ENCODE data around the gene CACHD1.

The CACHD1 gene

DNA sequence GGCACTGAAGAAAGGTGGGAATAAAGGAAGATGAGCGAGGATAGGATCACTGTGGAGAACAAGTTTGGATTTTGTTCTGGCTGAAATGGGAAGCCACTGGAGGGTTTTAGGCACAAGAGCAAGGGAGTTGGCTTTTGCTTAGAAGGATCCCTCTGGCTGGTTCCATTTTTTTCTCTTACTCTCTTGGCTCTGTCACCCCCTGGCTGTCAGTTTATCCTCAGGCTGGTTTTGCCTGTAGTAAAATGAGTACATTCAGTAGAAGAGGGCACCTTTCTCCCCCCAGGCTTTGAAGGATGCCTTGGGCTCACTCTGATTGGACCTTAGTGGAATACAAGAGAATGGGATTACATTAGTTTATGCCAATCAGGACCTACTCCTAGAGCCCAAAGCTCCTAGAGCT, 17.1 kb downstream of the CACHD1 start:
- Histone ChIP-seq H4K8ac (ENCODE audit: low read length) (no peak overlapping the region), H4K91ac (ENCODE audit: low read length) (no peak overlapping the region), H3K4me3 (ENCODE audit: insufficient read depth in 1 of 2, low read depth in 1 of 2, low read length in 2 of 2) (no peak overlapping the region), H2AFZ (ENCODE audit: low read depth, low read length) (no peak overlapping the region), H2BK120ac (ENCODE audit: low read depth, low read length) (no peak overlapping the region), H3K9me3 (ENCODE audit: control insufficient read depth, low read length) (no peaks in the 10 kb centered on the region), H3K4me1 (ENCODE audit: control insufficient read depth, insufficient read depth, low read depth, low read length) (peaks cover 5% of the 10 kb centered on the region), H3K18ac (ENCODE audit: low read depth in 1 of 2, low read length in 2 of 2) (no peak overlapping the region), H3K4me2 (ENCODE audit: low read length, poor library complexity, severe bottlenecking) (no peak overlapping the region), H2BK12ac (ENCODE audit: low read length in 2 of 2) (no peak overlapping the region), H3K27me3 (ENCODE audit: control insufficient read depth in 1 of 2, insufficient read depth in 1 of 2, low read length in 2 of 2) (no peaks in the 10 kb centered on the region), H2AK5ac (ENCODE audit: low read length, severe bottlenecking) (no peak overlapping the region), H3K27ac (ENCODE audit: low read length, poor library complexity, severe bottlenecking) (no peak overlapping the region), H2BK15ac (ENCODE audit: low read depth, poor library complexity, severe bottlenecking) (no peak overlapping the region), H3K14ac (ENCODE audit: low read length in 2 of 2) (no peak overlapping the region), H2BK5ac (ENCODE audit: low read depth, low read length, poor library complexity, severe bottlenecking) (no peak overlapping the region), H3K79me1 (replicated peaks; ENCODE audit: low read length, poor library complexity, severe bottlenecking) (peaks cover 13% of the 10 kb centered on the region), H3K4ac (ENCODE audit: low read depth in 1 of 2, low read length in 2 of 2) (no peak overlapping the region), H3K36me3 (ENCODE audit: control insufficient read depth in 1 of 2, insufficient read depth in 2 of 2, low read depth in 1 of 2, low read length in 2 of 2) (no peaks in the 10 kb centered on the region), H3K23ac (ENCODE audit: low read length in 2 of 2) (no peak overlapping the region), H3K9ac (ENCODE audit: low read length) (no peak overlapping the region)
- DNase-seq = no peak
- 100% methylated on average over 1 of the region's 1 CpG for WGBS

- Histone ChIP-seq H2BK5ac (ENCODE audit: low read depth, low read length, poor library complexity, severe bottlenecking) (no peak overlapping the region), H2BK120ac (ENCODE audit: low read depth, low read length) (no peak overlapping the region), H3K9ac (ENCODE audit: low read length) (no peak overlapping the region), H3K4me2 (ENCODE audit: low read length, poor library complexity, severe bottlenecking) (no peak overlapping the region), H4K91ac (ENCODE audit: low read length) (no peak overlapping the region), H3K4ac (ENCODE audit: low read depth in 1 of 2, low read length in 2 of 2) (no peak overlapping the region), H3K4me3 (ENCODE audit: insufficient read depth in 1 of 2, low read depth in 1 of 2, low read length in 2 of 2) (no peak overlapping the region), H4K8ac (ENCODE audit: low read length) (no peak overlapping the region), H3K14ac (ENCODE audit: low read length in 2 of 2) (no peak overlapping the region), H3K18ac (ENCODE audit: low read depth in 1 of 2, low read length in 2 of 2) (no peak overlapping the region), H3K9me3 (ENCODE audit: control insufficient read depth, low read length) (no peaks in the 10 kb centered on the region), H2BK12ac (ENCODE audit: low read length in 2 of 2) (no peak overlapping the region), H2AFZ (ENCODE audit: low read depth, low read length) (no peak overlapping the region), H3K27me3 (ENCODE audit: control insufficient read depth in 1 of 2, insufficient read depth in 1 of 2, low read length in 2 of 2) (no peaks in the 10 kb centered on the region), H3K4me1 (ENCODE audit: control insufficient read depth, insufficient read depth, low read depth, low read length) (no peaks in the 10 kb centered on the region), H3K27ac (ENCODE audit: low read length, poor library complexity, severe bottlenecking) (no peak overlapping the region), H3K36me3 (ENCODE audit: control insufficient read depth in 1 of 2, insufficient read depth in 2 of 2, low read depth in 1 of 2, low read length in 2 of 2) (no peaks in the 10 kb centered on the region), H3K79me1 (replicated peaks; ENCODE audit: low read length, poor library complexity, severe bottlenecking) (peaks cover 16% of the 10 kb centered on the region), H3K23ac (ENCODE audit: low read length in 2 of 2) (no peak overlapping the region), H2BK15ac (ENCODE audit: low read depth, poor library complexity, severe bottlenecking) (no peak overlapping the region), H2AK5ac (ENCODE audit: low read length, severe bottlenecking) (no peak overlapping the region)
- DNase-seq = no peak
- 13% methylated on average over 1 of the region's 2 CpGs for WGBS
Measured at GRCh38 chr1:64488862-64489261, 18.9 kb downstream of the CACHD1 start.

DNA sequence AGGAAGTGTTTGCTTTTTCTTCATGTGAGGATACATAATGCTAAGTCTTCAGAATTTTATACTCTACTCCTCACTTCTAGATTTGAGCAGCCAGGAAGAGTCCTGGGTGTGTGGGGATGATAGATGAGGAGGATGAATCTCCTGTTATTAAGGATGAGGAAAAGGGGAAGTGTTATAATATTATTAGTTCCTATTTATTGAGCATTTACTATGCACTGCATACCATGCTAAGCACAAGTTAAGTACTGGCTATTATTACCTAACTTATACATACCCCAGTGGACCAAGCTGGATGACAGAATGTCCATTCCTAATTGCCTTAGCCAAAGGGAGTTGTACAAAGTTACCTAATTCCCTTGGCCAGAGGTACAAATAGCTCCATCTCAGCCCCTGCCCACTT, 19.8 kb downstream of the CACHD1 start:
- H3K27ac ChIP-seq (ENCODE audit: low read length, poor library complexity, severe bottlenecking) = no peak overlapping the region
- no peaks in the 10 kb centered on the region for H3K36me3 ChIP-seq (ENCODE audit: control insufficient read depth in 1 of 2, insufficient read depth in 2 of 2, low read depth in 1 of 2, low read length in 2 of 2)
- H2BK15ac ChIP-seq (ENCODE audit: low read depth, poor library complexity, severe bottlenecking) = no peak overlapping the region
- no peak overlapping the region for H3K14ac ChIP-seq (ENCODE audit: low read length in 2 of 2)
- no peak overlapping the region for H2BK120ac ChIP-seq (ENCODE audit: low read depth, low read length)
- no peak overlapping the region for H3K23ac ChIP-seq (ENCODE audit: low read length in 2 of 2)
- H2BK12ac ChIP-seq (ENCODE audit: low read length in 2 of 2) = no peak overlapping the region
- no peak overlapping the region for H2AK5ac ChIP-seq (ENCODE audit: low read length, severe bottlenecking)
- no peak overlapping the region for H3K4me3 ChIP-seq (ENCODE audit: insufficient read depth in 1 of 2, low read depth in 1 of 2, low read length in 2 of 2)
- DNase-seq = no peak
- no peak overlapping the region for H3K9ac ChIP-seq (ENCODE audit: low read length)
- H2AFZ ChIP-seq (ENCODE audit: low read depth, low read length) = no peak overlapping the region
- no peak overlapping the region for H2BK5ac ChIP-seq (ENCODE audit: low read depth, low read length, poor library complexity, severe bottlenecking)
- no peak overlapping the region for H3K4me2 ChIP-seq (ENCODE audit: low read length, poor library complexity, severe bottlenecking)
- no peak overlapping the region for H3K18ac ChIP-seq (ENCODE audit: low read depth in 1 of 2, low read length in 2 of 2)
- H3K79me1 ChIP-seq (replicated peaks; ENCODE audit: low read length, poor library complexity, severe bottlenecking) = peaks cover 16% of the 10 kb centered on the region
- no peaks in the 10 kb centered on the region for H3K4me1 ChIP-seq (ENCODE audit: control insufficient read depth, insufficient read depth, low read depth, low read length)
- H3K9me3 ChIP-seq (ENCODE audit: control insufficient read depth, low read length) = no peaks in the 10 kb centered on the region
- no peak overlapping the region for H4K8ac ChIP-seq (ENCODE audit: low read length)
- no peaks in the 10 kb centered on the region for H3K27me3 ChIP-seq (ENCODE audit: control insufficient read depth in 1 of 2, insufficient read depth in 1 of 2, low read length in 2 of 2)
- H3K4ac ChIP-seq (ENCODE audit: low read depth in 1 of 2, low read length in 2 of 2) = no peak overlapping the region
- H4K91ac ChIP-seq (ENCODE audit: low read length) = no peak overlapping the region

DNA sequence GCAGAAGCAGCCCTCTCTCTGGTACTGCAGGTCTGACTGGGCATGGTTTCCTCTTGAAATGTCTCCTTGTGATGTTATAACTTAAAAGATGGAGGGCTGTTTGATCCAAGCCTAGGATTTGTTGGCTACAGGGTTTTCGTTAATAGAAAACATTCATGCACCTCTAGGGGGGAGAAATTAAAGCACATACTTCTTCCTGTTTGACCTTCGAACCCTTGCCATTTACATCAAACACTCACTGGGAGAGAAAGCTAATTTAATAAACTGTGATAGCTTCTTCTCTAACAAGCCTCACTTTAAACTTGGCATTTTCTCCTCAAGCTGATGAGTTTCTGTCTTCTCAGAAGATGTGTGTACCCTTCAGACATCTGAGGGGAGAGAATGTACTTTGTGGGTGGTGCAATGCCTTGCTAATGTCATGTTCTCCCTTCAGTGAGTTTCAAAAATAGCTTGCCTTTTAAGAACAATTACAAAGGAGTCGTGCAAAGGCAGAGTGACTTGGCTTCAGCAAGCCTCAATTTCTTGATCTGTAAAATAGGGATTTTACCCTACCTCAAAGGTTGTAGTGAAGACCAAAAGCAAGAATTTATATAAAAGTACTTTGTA, 20.4 kb downstream of the CACHD1 start:
- H3K14ac ChIP-seq (ENCODE audit: low read length in 2 of 2) = no peak overlapping the region
- H3K36me3 ChIP-seq (ENCODE audit: control insufficient read depth in 1 of 2, insufficient read depth in 2 of 2, low read depth in 1 of 2, low read length in 2 of 2) = no peaks in the 10 kb centered on the region
- WGBS = 83% methylated on average over 1 of the region's 3 CpGs
- no peak overlapping the region for H4K8ac ChIP-seq (ENCODE audit: low read length)
- H3K4me3 ChIP-seq (ENCODE audit: insufficient read depth in 1 of 2, low read depth in 1 of 2, low read length in 2 of 2) = no peak overlapping the region
- no peak overlapping the region for H2BK120ac ChIP-seq (ENCODE audit: low read depth, low read length)
- no peak overlapping the region for H3K4ac ChIP-seq (ENCODE audit: low read depth in 1 of 2, low read length in 2 of 2)
- H3K9ac ChIP-seq (ENCODE audit: low read length) = no peak overlapping the region
- H3K4me2 ChIP-seq (ENCODE audit: low read length, poor library complexity, severe bottlenecking) = no peak overlapping the region
- H3K18ac ChIP-seq (ENCODE audit: low read depth in 1 of 2, low read length in 2 of 2) = no peak overlapping the region
- H3K79me1 ChIP-seq (replicated peaks; ENCODE audit: low read length, poor library complexity, severe bottlenecking) = peaks cover 18% of the 10 kb centered on the region
- no peak overlapping the region for H2AK5ac ChIP-seq (ENCODE audit: low read length, severe bottlenecking)
- H2BK5ac ChIP-seq (ENCODE audit: low read depth, low read length, poor library complexity, severe bottlenecking) = no peak overlapping the region
- no peak overlapping the region for H2AFZ ChIP-seq (ENCODE audit: low read depth, low read length)
- no peak overlapping the region for H3K27ac ChIP-seq (ENCODE audit: low read length, poor library complexity, severe bottlenecking)
- no peaks in the 10 kb centered on the region for H3K4me1 ChIP-seq (ENCODE audit: control insufficient read depth, insufficient read depth, low read depth, low read length)
- no peaks in the 10 kb centered on the region for H3K27me3 ChIP-seq (ENCODE audit: control insufficient read depth in 1 of 2, insufficient read depth in 1 of 2, low read length in 2 of 2)
- H3K23ac ChIP-seq (ENCODE audit: low read length in 2 of 2) = no peak overlapping the region
- H2BK12ac ChIP-seq (ENCODE audit: low read length in 2 of 2) = no peak overlapping the region
- H4K91ac ChIP-seq (ENCODE audit: low read length) = no peak overlapping the region
- H2BK15ac ChIP-seq (ENCODE audit: low read depth, poor library complexity, severe bottlenecking) = no peak overlapping the region
- no peak for DNase-seq
- H3K9me3 ChIP-seq (ENCODE audit: control insufficient read depth, low read length) = no peaks in the 10 kb centered on the region
